ENCODE results near the gene NR3C2.
A peak's percentile ranks its signal among the peaks of the same experiment; 100 is the strongest.

NR3C2 gene

DNA sequence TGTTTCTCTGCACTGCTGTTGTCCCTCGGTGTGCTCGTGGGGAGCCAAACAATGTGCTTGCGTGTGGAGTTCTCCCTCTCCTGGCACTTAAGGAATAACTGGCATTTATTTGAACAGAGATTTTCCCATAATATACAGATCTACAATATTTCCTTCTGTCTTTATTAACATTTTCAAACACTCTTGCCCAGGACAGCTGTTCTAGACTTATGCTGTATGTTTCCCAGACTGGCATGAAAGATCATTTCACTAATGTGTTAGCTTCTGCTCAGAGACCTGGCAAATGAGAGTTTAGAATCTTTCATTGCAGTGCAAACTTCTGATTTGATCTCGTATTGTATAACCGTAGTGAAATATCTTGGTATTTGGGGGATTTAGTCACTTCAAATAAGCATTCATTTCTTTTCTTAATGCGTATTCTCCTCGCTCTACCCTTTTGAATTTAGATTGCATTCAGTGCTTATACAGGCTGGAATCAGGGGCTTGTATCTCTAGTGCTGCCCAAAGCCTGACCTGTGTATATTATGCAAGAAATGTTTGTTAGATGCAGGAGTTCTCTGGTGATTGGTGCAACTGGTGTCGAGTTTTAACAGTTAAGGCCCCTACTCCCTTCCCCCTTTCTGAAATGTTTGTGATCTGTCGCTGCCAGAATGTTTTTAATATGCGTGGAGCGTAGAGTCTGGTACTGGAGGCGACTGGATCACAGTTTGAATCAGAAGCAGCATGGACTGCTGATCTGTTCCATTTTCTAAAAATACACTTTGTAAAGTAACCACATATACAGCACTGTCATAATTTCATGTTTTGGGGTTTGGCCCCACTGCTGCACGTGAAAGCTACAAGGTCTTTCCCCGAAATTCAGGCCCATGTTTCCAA, 384.0 kb downstream of the NR3C2 start:
- no peak for DNase-seq (ENCODE audit: low read depth)
- TF ChIP-seq, protein P1, sequence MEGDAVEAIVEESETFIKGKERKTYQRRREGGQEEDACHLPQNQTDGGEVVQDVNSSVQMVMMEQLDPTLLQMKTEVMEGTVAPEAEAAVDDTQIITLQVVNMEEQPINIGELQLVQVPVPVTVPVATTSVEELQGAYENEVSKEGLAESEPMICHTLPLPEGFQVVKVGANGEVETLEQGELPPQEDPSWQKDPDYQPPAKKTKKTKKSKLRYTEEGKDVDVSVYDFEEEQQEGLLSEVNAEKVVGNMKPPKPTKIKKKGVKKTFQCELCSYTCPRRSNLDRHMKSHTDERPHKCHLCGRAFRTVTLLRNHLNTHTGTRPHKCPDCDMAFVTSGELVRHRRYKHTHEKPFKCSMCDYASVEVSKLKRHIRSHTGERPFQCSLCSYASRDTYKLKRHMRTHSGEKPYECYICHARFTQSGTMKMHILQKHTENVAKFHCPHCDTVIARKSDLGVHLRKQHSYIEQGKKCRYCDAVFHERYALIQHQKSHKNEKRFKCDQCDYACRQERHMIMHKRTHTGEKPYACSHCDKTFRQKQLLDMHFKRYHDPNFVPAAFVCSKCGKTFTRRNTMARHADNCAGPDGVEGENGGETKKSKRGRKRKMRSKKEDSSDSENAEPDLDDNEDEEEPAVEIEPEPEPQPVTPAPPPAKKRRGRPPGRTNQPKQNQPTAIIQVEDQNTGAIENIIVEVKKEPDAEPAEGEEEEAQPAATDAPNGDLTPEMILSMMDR (conservative IDR thresholded peaks at IDR 0.05; ENCODE audit: control insufficient read depth, insufficient read depth, low read depth, low read length), result no peak
- no peak overlapping the region for H3K4me3 ChIP-seq (ENCODE audit: control insufficient read depth, low read depth, low read length)

DNA sequence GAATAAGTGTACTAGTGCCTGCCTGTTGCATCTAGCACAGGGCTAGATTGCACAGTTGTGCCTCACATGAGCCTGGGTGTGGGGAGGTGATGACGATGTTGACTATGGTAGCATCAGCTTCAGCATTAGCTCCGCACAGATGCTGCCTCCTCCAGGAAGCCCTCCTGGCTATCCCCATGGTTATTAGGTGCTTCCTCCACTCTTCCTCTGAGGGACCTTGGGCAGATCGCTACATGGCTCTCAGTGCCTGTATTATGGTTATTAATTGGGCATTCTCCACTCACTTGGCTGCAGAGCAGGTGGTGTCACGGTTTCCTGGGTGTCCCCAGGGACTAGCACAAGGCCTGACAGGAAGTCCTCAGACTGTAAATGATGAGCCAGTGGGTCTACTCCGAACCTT, 384.7 kb downstream of the NR3C2 start:
- TF ChIP-seq, protein P1 (conservative IDR thresholded peaks at IDR 0.05; ENCODE audit: control insufficient read depth, insufficient read depth, low read depth, low read length), result no peak
- no peak for DNase-seq (ENCODE audit: low read depth)
- H3K4me3 ChIP-seq (ENCODE audit: control insufficient read depth, low read depth, low read length), result no peak overlapping the region

DNA sequence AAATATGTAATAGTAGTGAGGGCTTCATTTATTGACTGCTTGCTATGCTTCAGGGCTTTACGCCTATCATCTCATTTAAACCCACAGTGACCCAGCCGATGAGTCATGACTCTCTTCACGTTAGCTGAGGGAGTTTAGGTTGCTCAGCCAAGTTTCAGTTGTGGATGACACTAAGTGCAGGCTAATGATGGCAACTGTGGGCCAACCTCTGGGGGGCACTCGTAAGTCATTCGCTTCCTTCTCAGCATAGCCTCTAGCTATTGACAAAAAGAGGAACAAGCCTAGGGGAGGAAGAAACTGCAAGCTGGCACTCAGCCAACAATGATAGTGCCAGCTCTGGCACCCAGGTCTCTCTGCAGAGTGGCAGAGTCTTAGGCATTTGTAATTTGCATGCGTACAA, 385.3 kb downstream of the NR3C2 start:
- peak; percentile 80 for DNase-seq (ENCODE audit: low read depth)
- H3K4me3 ChIP-seq (ENCODE audit: control insufficient read depth, low read depth, low read length), result no peak overlapping the region
- TF ChIP-seq, protein P1 (conservative IDR thresholded peaks at IDR 0.05; ENCODE audit: control insufficient read depth, insufficient read depth, low read depth, low read length), result no peak

DNA sequence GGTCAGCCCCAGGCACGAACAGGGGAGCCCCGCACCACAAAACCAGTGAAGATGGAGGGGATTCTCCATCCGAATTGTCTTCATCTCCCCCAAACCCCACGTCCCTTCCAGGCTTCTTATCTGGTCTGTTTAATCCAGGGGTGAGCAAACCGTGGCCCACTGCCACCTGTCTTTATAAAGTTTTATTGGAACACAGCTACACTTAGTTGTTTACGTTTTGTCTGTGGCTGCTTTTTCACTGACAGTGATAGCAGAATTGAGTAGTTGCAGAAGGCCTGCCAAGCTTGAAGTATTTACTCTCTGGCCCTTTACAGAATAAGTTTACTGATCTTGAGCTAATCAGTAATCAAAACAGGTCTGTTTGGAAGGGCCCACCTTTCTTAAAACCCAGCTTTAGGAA, 386.4 kb downstream of the NR3C2 start:
- TF ChIP-seq, protein P1 (conservative IDR thresholded peaks at IDR 0.05; ENCODE audit: control insufficient read depth, insufficient read depth, low read depth, low read length), result no peak
- H3K4me3 ChIP-seq (ENCODE audit: control insufficient read depth, low read depth, low read length), result no peak overlapping the region

DNA sequence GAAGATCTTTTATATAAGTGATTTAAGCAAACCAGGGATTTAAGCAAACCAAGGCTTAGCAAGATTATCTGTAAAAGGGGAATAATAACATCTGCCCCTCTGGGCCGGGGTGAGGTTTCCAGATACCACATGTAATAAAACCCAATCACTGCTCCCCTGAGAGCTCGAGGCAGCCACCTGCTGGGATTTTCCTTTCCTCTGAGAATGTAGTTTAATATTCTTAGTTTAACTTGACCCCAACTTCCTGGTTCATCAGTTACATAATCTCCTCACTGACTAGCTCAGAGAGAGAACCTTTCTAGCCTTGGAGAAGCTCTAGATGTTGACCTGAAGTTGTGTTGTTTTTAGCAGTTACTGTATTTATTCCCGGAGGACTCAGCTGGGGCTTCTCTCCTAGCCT, 387.9 kb downstream of the NR3C2 start:
- no peak overlapping the region for H3K4me3 ChIP-seq (ENCODE audit: control insufficient read depth, low read depth, low read length)
- DNase-seq (ENCODE audit: low read depth), result no peak
- TF ChIP-seq, protein P1 (conservative IDR thresholded peaks at IDR 0.05; ENCODE audit: control insufficient read depth, insufficient read depth, low read depth, low read length), result no peak

More for the DNA sequence above, 386.4 kb downstream of the NR3C2 start:
- DNase-seq (ENCODE audit: low read depth), result no peak

DNA sequence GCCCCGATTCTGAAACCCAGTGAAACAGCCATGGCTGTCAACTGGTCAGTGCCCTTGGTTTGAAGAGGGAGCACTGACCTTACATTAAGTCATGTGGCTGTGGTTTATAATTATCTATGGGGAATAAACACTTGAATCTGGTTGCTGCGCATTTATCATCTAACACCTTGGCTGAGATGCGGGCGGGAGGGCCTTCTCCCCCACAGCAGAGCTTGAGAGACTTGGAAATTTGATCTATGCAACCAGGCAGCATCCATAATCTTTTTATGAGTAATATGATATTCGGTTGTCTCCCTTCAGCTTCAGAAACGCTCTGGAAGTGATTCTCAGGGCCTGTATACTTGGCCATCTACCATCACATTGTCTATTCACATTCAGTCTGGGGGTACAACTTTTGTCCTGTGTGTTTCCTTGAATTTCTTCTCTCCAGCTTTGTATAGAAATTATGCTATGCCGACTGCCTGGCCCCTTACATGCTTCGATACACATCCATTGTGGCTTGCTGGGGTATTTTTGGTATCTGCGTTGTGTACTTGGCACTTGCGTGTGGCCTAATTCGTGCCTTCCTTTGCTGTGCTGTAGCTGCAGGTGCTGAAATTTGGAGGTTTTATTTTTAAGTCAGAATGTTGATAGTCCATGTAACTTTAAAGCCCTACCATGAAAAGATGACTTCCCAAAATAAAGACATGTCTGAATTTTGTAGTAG, 388.8 kb downstream of the NR3C2 start:
- H3K4me3 ChIP-seq (ENCODE audit: control insufficient read depth, low read depth, low read length), result no peak overlapping the region
- TF ChIP-seq, protein P1 (conservative IDR thresholded peaks at IDR 0.05; ENCODE audit: control insufficient read depth, insufficient read depth, low read depth, low read length), result no peak
- DNase-seq (ENCODE audit: low read depth), result no peak
